ENCODE results near the gene SDE2.
"Not testable (repeated sequence)": the region's sequence is repeated elsewhere in the genome, so short reads cannot be mapped to it uniquely, and the experiment has no call there.

SDE2 gene

GRCh38 chr1:225940385-225941151 is 58.6 kb downstream of the SDE2 start:
- no peak for DNase-seq

GRCh38 chr1:225939939-225940310 is 59.2 kb downstream of the SDE2 start:
- not testable (repeated sequence) for DNase-seq

GRCh38 chr1:225939097-225939938 is 59.8 kb downstream of the SDE2 start:
- DNase-seq = not testable (repeated sequence)

GRCh38 chr1:225937048-225937968 is 61.8 kb downstream of the SDE2 start:
- DNase-seq = no peak

GRCh38 chr1:225936523-225936922 is 62.6 kb downstream of the SDE2 start:
- no peak for DNase-seq

GRCh38 chr1:225936086-225936485 is 63.1 kb downstream of the SDE2 start:
- not testable (repeated sequence) for DNase-seq

- no peak for DNase-seq
Observed at GRCh38 chr1:225934711-225935110, 64.4 kb downstream of the SDE2 start.

GRCh38 chr1:225933072-225933471 is 66.1 kb downstream of the SDE2 start:
- DNase-seq = no peak

All from CD4-positive, alpha-beta T cell treated with Interferon alpha-2 for 1 hour (primary cell).